Measurements from ENCODE around the gene PLK3.

PLK3 gene

GRCh38 chr1:44828003-44828651, 27.9 kb downstream of the PLK3 start:
- H3K27ac ChIP-seq (replicated peaks) = no peak overlapping the region
- no peak overlapping the region for H3K4me3 ChIP-seq (replicated peaks; ENCODE audit: insufficient read depth, low read length)
- H3K27me3 ChIP-seq (ENCODE audit: insufficient read depth, poor library complexity, severe bottlenecking) = no peaks in the 10 kb centered on the region
- no peak for DNase-seq (ENCODE audit: low read depth in 1 of 2, low spot score in 1 of 2)
- TF ChIP-seq REST (IDR thresholded peaks at IDR 0.05; ENCODE audit: insufficient replicate concordance, low read depth) (no peak), GABPA (IDR thresholded peaks at IDR 0.05; ENCODE audit: low read depth) (no peak), SPI1 (IDR thresholded peaks at IDR 0.05; ENCODE audit: borderline replicate concordance, low read depth) (no peak), CTCF (IDR thresholded peaks at IDR 0.05; ENCODE audit: insufficient read depth, low read length) (no peak), POLR2AphosphoS5 (IDR thresholded peaks at IDR 0.05; ENCODE audit: low read depth) (no peak)

GRCh38 chr1:44828841-44829440, 28.8 kb downstream of the PLK3 start:
- no peaks in the 10 kb centered on the region for H3K27me3 ChIP-seq (ENCODE audit: insufficient read depth, poor library complexity, severe bottlenecking)
- no peak overlapping the region for H3K4me3 ChIP-seq (replicated peaks; ENCODE audit: insufficient read depth, low read length)
- DNase-seq (ENCODE audit: low read depth in 1 of 2, low spot score in 1 of 2) = no peak
- TF ChIP-seq GABPA (IDR thresholded peaks at IDR 0.05; ENCODE audit: low read depth) (no peak), CTCF (IDR thresholded peaks at IDR 0.05; ENCODE audit: insufficient read depth, low read length) (no peak)
- peak overlapping the region; percentile 76 for H3K27ac ChIP-seq (replicated peaks)

GRCh38 chr1:44829506-44830384, 29.6 kb downstream of the PLK3 start:
- H3K27me3 ChIP-seq (ENCODE audit: insufficient read depth, poor library complexity, severe bottlenecking) = no peaks in the 10 kb centered on the region
- no peak overlapping the region for H3K4me3 ChIP-seq (replicated peaks; ENCODE audit: insufficient read depth, low read length)
- TF ChIP-seq SPI1 (IDR thresholded peaks at IDR 0.05; ENCODE audit: borderline replicate concordance, low read depth) = no peak
- peak; percentile 30; the same call in 1 of the 2 replicates for TF ChIP-seq POLR2AphosphoS5 (IDR thresholded peaks at IDR 0.05; ENCODE audit: low read depth)
- peak overlapping the region; percentile 76 for H3K27ac ChIP-seq (replicated peaks)
- peak in 1 of 2 experiments; percentile 64 for DNase-seq (ENCODE audit: low read depth in 1 of 2, low spot score in 1 of 2)

GRCh38 chr1:44830900-44831304, 30.7 kb downstream of the PLK3 start:
- H3K27ac ChIP-seq (replicated peaks) = peak overlapping the region; percentile 76
- TF ChIP-seq REST (IDR thresholded peaks at IDR 0.05; ENCODE audit: insufficient replicate concordance, low read depth) (no peak), CTCF (IDR thresholded peaks at IDR 0.05; ENCODE audit: insufficient read depth, low read length) (no peak), SPI1 (IDR thresholded peaks at IDR 0.05; ENCODE audit: borderline replicate concordance, low read depth) (no peak), GABPA (IDR thresholded peaks at IDR 0.05; ENCODE audit: low read depth) (no peak), POLR2AphosphoS5 (IDR thresholded peaks at IDR 0.05; ENCODE audit: low read depth) (no peak)
- no peak for DNase-seq (ENCODE audit: low read depth in 1 of 2, low spot score in 1 of 2)

More at GRCh38 chr1:44830900-44831304, 30.7 kb downstream of the PLK3 start:
- Histone ChIP-seq H3K4me3 (replicated peaks; ENCODE audit: insufficient read depth, low read length) (no peak overlapping the region), H3K27me3 (ENCODE audit: insufficient read depth, poor library complexity, severe bottlenecking) (no peaks in the 10 kb centered on the region)
